Chondrocyte (in vitro differentiated cells): ENCODE measurements around the gene CMTM2. TPM values are rescaled to one million over a fixed set of nuclear protein-coding genes. Genes with fewer than 3 reads are reported as not detected.

Source experiments
- DNase-seq: peaks from one replicate; pipeline ENCODE4 v3.0.0; 2021; ENCODE audit warnings: mixed read lengths, low spot score
- H3K27ac Mint-ChIP-seq: one replicate; pipeline ENCODE4 v1.8.0; 2021; ENCODE audit warnings: mild to moderate bottlenecking, moderate library complexity, mixed read lengths; ENCODE audit not compliant: unreplicated experiment
- H3K27me3 Mint-ChIP-seq: 2 replicates; pipeline ENCODE4 v1.8.0; 2021; ENCODE audit warnings: low read depth, mixed read lengths
- H3K36me3 Mint-ChIP-seq: 2 replicates; pipeline ENCODE4 v1.8.0; 2021; ENCODE audit warnings: low read depth, mixed read lengths
- H3K4me1 Mint-ChIP-seq: 2 replicates; pipeline ENCODE4 v1.8.0; 2021; ENCODE audit warnings: low read depth, mild to moderate bottlenecking, mixed read lengths
- H3K4me3 Mint-ChIP-seq: one replicate; pipeline ENCODE4 v1.8.0; 2021; ENCODE audit warnings: mild to moderate bottlenecking, moderate library complexity, mixed read lengths; ENCODE audit not compliant: unreplicated experiment
- H3K9me3 Mint-ChIP-seq: 2 replicates; pipeline ENCODE4 v1.8.0; 2021; ENCODE audit warnings: low read depth, mixed read lengths
- CTCF ChIP-seq: fragments of 200-600 bp; sonication (generic); IDR thresholded peaks from 2 replicates; pipeline ENCODE4 v1.5.0; 2021; ENCODE audit warnings: antibody characterized with exemption, mild to moderate bottlenecking, moderate library complexity
- long read RNA-seq: library from polyadenylated mRNA; stranded (forward); transcript quantifications from one replicate; pipeline ENCODE4 v2.0.0, GENCODE V29; 2021
- total RNA-seq: library from RNA; stranded (reverse); gene quantifications from 3 replicates; pipeline ENCODE4 v1.2.1, GENCODE V29; 2021

Gene CMTM2
- total RNA-seq: not detected in 3 replicates
- long read RNA-seq: 0 reads

GRCh38 chr16:66578651-66579531, at the start of gene CMTM2:
CMTM2 (plus strand) TSS chr16:66579463; CDS start chr16:66579608, 145 bp downstream.
- H3K4me1 Mint-ChIP-seq: peaks cover 50% of the 10 kb centered on the region
- DNase-seq: no peak
- H3K27ac Mint-ChIP-seq: peak within 1 kb of the TSS; percentile 97
- no peaks in the 10 kb centered on the region for H3K9me3 Mint-ChIP-seq
- no peak within 1 kb of the TSS for H3K4me3 Mint-ChIP-seq
- H3K27me3 Mint-ChIP-seq: no peaks in the 10 kb centered on the region
- H3K36me3 Mint-ChIP-seq: no peaks in the 10 kb centered on the region
- no peak for TF ChIP-seq CTCF

- peaks cover 32% of the 10 kb centered on the region for H3K36me3 Mint-ChIP-seq
- no peak overlapping the region for H3K4me3 Mint-ChIP-seq
- H3K4me1 Mint-ChIP-seq: peaks cover 5% of the 10 kb centered on the region
- no peaks in the 10 kb centered on the region for H3K27me3 Mint-ChIP-seq
- no peak for TF ChIP-seq CTCF
- no peak overlapping the region for H3K27ac Mint-ChIP-seq
- H3K9me3 Mint-ChIP-seq: no peaks in the 10 kb centered on the region
- DNase-seq: no peak
Measured at GRCh38 chr16:66529475-66529874, 49.8 kb upstream of the CMTM2 start.

GRCh38 chr16:66534376-66534799, 44.9 kb upstream of the CMTM2 start:
- Mint-ChIP-seq H3K27me3 (no peaks in the 10 kb centered on the region), H3K4me3 (no peak overlapping the region), H3K4me1 (no peaks in the 10 kb centered on the region), H3K27ac (no peak overlapping the region), H3K9me3 (no peaks in the 10 kb centered on the region), H3K36me3 (peaks cover 38% of the 10 kb centered on the region)
- no peak for DNase-seq
- no peak for TF ChIP-seq CTCF

- peaks cover 4% of the 10 kb centered on the region for H3K4me1 Mint-ChIP-seq
- no peak overlapping the region for H3K4me3 Mint-ChIP-seq
- H3K9me3 Mint-ChIP-seq: no peaks in the 10 kb centered on the region
- peaks cover 27% of the 10 kb centered on the region for H3K36me3 Mint-ChIP-seq
- H3K27me3 Mint-ChIP-seq: no peaks in the 10 kb centered on the region
- TF ChIP-seq CTCF: no peak
- no peak for DNase-seq
- H3K27ac Mint-ChIP-seq: no peak overlapping the region
Measured at GRCh38 chr16:66536525-66536924, 42.7 kb upstream of the CMTM2 start.

GRCh38 chr16:66537236-66537635, 42.0 kb upstream of the CMTM2 start:
- DNase-seq: no peak
- H3K27ac Mint-ChIP-seq: no peak overlapping the region
- H3K4me1 Mint-ChIP-seq: peaks cover 4% of the 10 kb centered on the region

More at GRCh38 chr16:66537236-66537635, 42.0 kb upstream of the CMTM2 start:
- H3K36me3 Mint-ChIP-seq: peaks cover 28% of the 10 kb centered on the region
- H3K27me3 Mint-ChIP-seq: no peaks in the 10 kb centered on the region
- H3K4me3 Mint-ChIP-seq: no peak overlapping the region
- no peaks in the 10 kb centered on the region for H3K9me3 Mint-ChIP-seq
- TF ChIP-seq CTCF: no peak
